PFSK-1 (cell line): ENCODE results near the gene STK10.

Source experiments
- POLR2AphosphoS5 ChIP-seq: IDR thresholded peaks from 2 replicates; pipeline ENCODE4 v1.6.1; 2012; ENCODE audit warnings: low read depth, mild to moderate bottlenecking, control low read depth, low read length, moderate library complexity
- REST ChIP-seq, 2 experiments: IDR thresholded peaks; 2 replicates each; pipeline versions ENCODE4 v1.6.1 to v1.8.0; 2011 to 2012; ENCODE audit warnings: low read depth in 2 of 2, low read length in 2 of 2, control low read depth in 1 of 2, inconsistent platforms in 1 of 2, mild to moderate bottlenecking in 1 of 2, moderate library complexity in 1 of 2; ENCODE audit not compliant: insufficient read depth in 1 of 2
- SIN3A ChIP-seq: IDR thresholded peaks from 2 replicates; pipeline ENCODE4 v1.6.1; 2012; ENCODE audit warnings: mild to moderate bottlenecking, low read length, moderate library complexity, borderline replicate concordance; ENCODE audit not compliant: insufficient read depth

GRCh38 chr5:172105811-172106210, 82.2 kb downstream of the STK10 start:
- no peak for TF ChIP-seq REST (IDR thresholded peaks at IDR 0.05; ENCODE audit: insufficient read depth in 1 of 2, low read depth in 2 of 2, low read length in 2 of 2)
- no peak for TF ChIP-seq POLR2AphosphoS5
- TF ChIP-seq SIN3A: no peak
